Epithelial cell of esophagus (primary cell): ENCODE data around the gene GPR176.

Experiments
- DNase-seq: peaks from one replicate; pipeline ENCODE4 v3.0.0; 2010; ENCODE audit warnings: low read depth
- H3K4me3 ChIP-seq: 2 replicates; pipeline ENCODE4 v1.5.1; 2011; ENCODE audit warnings: mild to moderate bottlenecking, low read length, control low read depth
- CTCF ChIP-seq: IDR thresholded peaks from 2 replicates; pipeline ENCODE4 v1.5.1; 2011; ENCODE audit warnings: low read depth, mild to moderate bottlenecking, low read length, control low read depth, inconsistent platforms; ENCODE audit not compliant: insufficient read depth; ENCODE audit errors: missing control alignments

GPR176 gene

GRCh38 chr15:39857132-39857531, 62.9 kb downstream of the GPR176 start:
- no peak for TF ChIP-seq CTCF
- DNase-seq: no peak

GRCh38 chr15:39856357-39856756, 63.7 kb downstream of the GPR176 start:
- no peak for DNase-seq
- TF ChIP-seq CTCF: no peak
- no peak overlapping the region for H3K4me3 ChIP-seq

More at GRCh38 chr15:39857132-39857531, 62.9 kb downstream of the GPR176 start:
- no peak overlapping the region for H3K4me3 ChIP-seq

- H3K4me3 ChIP-seq: no peak overlapping the region
- no peak for DNase-seq
- TF ChIP-seq CTCF: no peak
Observed at GRCh38 chr15:39855400-39855799, 64.7 kb downstream of the GPR176 start.

- no peak overlapping the region for H3K4me3 ChIP-seq
- DNase-seq: no peak
- TF ChIP-seq CTCF: no peak
Observed at GRCh38 chr15:39854161-39854560, 65.9 kb downstream of the GPR176 start.

- no peak for TF ChIP-seq CTCF
- DNase-seq: no peak
- H3K4me3 ChIP-seq: no peak overlapping the region
Observed at GRCh38 chr15:39852250-39852649, 67.8 kb downstream of the GPR176 start.

DNA sequence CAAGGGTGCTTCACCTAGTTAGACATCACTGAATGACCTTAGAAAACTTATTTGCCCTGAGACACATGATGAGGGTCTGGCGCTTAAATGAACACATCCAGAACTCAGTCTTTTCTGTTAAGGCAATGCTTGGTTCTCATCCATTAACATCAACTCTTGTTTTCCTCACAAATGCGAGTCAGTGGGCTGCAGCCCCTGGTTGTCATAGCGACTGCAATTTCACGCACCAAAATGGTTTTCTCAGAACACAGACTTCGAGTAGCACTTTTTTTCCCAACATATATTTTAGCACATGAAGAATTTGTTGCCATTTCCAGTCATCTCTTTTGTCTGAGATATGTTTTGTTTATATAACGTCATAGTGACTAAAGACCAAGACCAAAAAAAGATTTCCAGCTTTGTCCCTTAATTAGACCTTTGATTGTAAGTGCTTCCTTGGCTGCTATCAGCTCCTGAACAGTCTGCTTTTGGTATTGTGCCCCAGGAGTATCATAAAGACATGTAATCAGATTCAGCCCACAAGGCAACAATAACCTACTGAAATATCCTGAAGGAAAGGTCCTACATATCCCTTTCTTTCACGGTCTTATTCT, 68.5 kb downstream of the GPR176 start:
- no peak for DNase-seq
- no peak for TF ChIP-seq CTCF
- H3K4me3 ChIP-seq: no peak overlapping the region

DNA sequence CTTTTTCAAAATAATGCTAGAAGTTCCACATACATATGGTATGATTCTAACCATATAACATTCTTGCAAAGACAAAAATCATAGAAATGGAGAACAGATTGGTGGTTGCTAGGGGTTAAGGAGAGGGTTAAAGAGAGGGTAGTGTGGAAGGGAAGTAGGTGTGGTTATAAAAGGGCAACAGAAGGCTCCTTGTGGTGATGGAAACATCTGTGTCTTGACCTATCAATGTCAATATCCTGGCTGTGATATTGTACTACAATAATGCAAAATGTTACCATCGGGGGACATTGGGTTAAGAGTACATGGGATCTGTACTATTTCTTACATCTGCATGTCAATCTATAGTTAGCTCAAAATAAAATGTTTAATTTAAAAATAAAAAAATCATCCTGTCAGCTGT, 69.6 kb downstream of the GPR176 start:
- no peak for DNase-seq
- no peak overlapping the region for H3K4me3 ChIP-seq
- TF ChIP-seq CTCF: no peak
